Left renal pelvis (tissue), 4 donors: ENCODE results near the gene PRR36. TPM values are rescaled to one million over a fixed set of nuclear protein-coding genes. Genes with fewer than 3 reads are reported as not detected.

Source experiments
- DNase-seq, 4 donors: peaks; one replicate each; pipeline ENCODE4 v3.0.0-alpha.2; 2013; ENCODE audit warnings: low read depth in 4 of 4, low spot score in 3 of 4
- polyA plus RNA-seq, 4 donors: library from polyadenylated mRNA; unstranded; fragments of 120-200 nt; gene quantifications; one replicate each; pipeline ENCODE4 v1.2.1, GENCODE V29; 2013; ENCODE audit not compliant: insufficient read length in 4 of 4

Gene PRR36
- polyA plus RNA-seq, 4 donors: 3.5 to 9.9 (median 6.8) TPM

- no peak for DNase-seq
These were observed 25.3 kb downstream of the PRR36 start for GRCh38 chr19:7848779-7849457.

GRCh38 chr19:7847664-7848063 lies 26.5 kb downstream of the PRR36 start:
- DNase-seq: no peak

DNA sequence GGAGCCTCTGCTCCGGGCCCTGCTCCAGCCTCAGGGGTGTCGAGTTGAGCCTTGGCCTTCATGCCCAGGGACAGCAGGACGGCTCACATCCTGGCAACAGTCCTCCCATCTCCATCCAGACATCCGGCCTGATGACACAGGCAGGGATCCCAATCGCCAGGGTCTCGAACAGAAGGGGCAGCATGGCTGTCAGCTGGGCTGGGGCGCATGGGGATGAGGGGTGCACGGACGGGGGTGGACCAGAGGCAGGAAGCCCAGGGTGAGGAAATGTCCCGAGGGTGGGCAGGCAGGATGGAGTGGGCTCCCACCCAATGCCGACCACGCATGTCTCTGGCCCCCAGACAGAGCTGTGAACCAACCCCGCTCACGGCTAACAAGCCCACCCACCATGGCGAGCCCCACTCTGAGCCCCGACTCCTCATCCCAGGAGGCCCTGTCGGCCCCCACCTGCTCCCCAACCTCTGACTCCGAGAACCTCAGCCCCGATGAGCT lies 28.0 kb downstream of the PRR36 start:
- DNase-seq: no peak

DNA sequence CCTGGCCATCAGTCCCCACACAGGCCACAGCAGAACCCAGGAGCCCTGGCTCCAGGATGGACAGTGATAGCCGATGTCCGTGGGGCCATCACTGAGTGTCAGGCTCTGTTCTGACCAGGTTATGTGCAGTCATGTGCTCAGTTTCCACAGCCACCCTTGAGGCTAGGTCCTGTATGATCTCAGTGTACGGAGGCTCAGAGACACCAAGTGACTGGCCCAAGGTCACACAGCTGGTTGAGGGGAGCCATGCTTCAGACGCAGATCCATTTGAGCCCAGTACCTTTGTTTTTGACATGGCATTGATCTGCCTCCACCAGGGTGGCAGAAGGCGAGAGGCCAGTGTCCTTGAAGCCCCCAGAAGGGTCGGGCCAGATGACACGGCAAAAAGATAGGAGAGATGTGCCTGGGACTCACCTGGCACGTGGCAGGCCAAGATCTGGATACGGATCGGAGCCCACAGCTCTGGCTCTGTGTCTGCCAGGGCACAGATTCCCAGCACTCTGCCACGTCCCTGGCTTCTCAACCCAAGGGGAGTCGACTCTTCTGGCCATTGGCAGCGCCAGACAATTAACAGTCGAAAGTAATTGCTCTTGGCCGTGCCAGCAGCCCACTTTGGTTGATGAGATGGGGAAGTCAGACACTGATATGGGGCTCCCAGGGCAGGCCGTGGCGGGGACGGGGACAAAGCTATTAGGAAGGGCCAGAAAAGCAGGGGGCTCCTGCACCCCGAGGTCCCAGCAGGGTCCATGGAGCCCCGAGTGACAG lies 28.6 kb downstream of the PRR36 start:
- DNase-seq: no peak

DNA sequence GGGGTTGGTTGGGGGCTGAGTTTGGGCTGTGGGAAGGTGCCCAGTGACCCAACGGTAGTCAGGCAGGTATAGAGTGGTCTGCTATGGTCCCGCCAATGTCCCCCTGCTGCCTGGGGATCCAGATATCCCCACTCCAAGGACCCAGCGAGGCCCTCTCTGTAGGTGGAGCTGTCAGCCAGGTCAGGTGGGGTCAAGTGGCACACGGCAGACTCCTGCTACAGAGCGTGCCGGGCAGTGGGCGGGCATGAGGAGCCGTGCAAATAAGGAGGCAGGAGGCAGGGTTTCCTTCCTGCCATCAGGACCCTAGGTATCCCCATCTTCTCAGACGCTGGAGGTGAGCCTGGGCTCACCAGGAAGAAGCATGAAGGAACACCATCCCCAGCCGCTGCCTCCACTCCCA lies 29.2 kb downstream of the PRR36 start:
- no peak for DNase-seq

- DNase-seq: no peak
These were observed 29.8 kb downstream of the PRR36 start for GRCh38 chr19:7844405-7844804.

DNA sequence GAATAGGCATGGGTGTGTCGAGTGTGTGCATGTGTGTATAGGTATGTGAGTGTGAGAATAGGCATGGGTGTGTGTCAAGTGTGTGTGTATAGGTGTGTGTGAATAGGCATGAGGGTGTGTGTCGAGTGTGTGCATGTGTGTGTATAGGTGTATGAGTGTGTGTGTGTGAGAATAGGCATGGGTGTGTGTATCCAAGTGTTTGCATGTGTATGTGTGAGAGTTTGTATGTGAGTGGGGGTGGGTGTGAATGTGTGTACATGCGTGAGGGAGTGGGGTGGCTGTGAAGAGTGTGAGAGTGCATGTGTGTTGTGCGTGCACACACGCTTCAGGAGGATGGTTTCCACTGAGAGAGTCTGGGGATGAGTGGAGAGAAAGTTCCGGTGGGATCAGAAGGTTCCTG lies 30.7 kb downstream of the PRR36 start:
- DNase-seq: no peak

- no peak for DNase-seq
These were observed 31.4 kb downstream of the PRR36 start for GRCh38 chr19:7842661-7843294.

DNA sequence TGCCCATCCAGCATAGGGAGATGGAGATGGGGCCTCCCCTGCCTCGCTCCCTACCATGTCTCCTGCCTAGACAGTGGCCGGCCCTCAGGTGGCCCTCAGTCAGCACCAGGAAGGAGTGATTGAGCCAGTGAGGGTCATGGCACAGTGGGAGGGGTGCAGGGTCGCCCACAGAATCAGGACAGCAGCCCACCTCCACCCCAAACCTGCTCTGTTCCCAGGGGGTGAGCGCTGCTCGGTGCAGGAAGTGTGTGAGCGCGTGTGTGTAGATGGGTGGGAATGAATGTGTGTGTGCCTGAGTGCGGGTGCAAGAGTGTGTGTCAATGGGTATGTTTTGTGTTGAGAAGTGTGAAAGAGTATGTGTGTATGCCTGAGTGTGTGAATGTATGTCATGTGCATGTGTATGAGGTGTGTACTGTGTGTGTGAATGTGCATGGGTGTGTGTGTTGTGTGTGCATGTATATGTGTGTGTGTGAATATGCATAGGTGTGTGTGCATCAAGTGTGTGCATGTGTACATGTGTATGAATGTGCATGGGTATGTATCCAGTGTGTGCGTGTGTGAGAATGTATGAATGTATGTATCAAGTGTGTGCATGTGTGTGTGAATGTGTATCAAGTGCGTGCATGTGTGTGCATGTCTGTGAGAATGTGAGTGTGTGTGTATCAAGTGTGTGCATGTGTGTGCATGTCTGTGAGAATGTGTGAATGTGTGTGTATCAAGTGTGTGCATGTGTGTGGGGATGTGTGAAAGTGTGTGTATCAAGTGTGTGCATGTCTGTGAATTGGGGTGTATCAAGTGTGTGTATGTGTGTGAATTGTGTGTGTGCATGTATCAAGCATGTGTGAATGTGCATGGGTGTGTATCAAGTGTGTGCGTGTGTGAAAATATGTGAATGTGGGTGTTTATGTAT lies 32.2 kb downstream of the PRR36 start:
- no peak for DNase-seq

DNA sequence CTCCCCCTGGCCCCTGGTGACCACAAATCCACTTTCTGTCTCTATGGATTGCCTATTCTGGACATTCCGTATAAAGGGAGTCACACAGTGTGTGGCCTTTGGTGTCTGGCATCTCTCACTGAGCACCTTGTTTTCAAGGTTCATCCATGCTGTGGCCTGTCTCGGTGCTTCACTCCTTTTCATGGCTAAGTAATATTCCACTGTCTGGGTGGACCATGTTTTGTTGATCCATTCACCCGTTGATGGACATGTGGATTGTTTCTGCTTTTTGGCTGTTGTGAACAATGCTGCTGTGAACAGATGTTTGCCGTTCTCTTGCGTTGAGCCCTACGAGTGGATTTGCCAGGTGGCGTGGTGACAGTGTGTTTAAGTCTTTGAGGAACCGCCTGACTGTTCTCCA lies 33.6 kb downstream of the PRR36 start:
- DNase-seq: no peak

GRCh38 chr19:7839476-7839875 lies 34.7 kb downstream of the PRR36 start:
- DNase-seq: no peak

DNA sequence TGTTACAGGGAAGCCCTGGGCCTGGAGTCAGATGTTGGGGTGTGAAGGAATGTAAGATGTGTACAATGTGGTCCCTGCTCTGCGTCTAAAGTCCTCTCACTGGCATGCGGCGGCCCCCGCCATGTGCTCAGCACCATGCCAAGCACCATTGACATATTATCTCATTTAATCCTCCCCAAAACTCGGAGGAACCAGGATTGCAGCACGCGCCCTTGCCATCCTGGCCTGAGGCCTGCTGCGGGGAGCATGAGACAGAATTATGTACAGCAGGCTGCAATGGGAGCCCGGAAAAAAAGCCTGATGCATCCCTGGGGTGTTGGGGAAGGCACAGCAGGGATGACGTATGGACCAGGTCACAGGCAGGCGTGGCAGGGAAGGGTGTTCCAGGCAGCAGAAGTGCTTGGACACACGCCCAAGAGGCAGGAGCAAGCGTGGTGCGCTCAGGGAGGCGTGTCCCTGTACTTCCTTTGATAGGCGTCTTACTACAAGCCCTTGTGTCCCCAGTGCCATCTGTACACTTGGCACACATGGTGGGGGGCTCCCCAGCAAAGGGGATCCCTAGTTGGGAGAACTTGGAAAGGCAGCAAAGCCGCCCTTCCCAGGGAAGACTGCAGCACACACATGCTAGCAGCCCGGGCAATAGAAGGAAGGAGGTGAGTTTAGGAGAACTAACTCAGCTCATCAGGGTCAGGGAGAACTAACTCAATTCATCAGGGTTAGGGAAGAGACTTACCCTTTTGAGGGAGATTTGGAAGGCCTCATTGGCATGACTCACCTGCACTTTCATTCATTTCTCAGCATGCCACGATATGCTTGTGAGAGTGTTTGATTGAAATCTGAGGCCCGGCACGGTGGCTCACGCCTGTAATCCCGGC lies 40.7 kb downstream of the PRR36 start:
- no peak for DNase-seq

DNA sequence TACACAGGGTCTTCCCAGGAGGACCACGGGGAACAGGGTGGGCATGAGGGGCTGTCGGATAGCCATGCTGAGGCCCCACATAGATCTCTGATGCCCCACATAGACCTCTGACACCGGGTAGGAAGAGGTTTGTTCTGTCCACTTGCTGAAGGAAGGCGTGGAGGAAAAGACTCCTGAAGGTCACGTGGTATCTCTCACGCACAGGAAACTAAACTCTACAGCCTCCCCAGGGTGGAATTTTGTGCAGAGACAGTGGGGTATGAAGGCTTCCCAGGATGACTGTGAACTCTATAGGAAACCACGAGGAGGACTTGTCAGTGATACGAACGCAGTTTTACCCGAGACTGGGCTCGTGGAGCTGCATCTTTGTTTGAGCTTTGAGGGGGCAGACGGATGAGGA lies 41.4 kb downstream of the PRR36 start:
- no peak for DNase-seq

DNA sequence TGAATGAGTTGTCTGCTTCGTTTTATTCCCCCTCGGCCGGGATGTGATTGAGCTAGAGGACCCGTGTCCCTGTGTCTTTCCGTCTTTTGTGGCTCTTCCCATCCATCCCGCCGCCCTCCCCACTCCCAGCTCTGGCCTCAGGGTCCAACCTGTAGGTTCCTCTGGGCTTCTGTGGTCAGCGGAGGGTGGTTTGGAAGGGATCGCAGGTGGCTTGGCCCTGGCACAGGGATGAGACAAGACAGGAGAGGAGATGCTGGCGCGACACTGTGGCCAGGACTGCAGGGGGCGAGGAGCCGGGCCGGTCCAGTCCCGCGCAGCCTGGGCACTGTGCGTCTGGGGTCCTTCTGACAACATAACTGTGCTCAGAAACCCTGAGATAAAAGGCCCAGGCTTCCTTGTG lies 42.2 kb downstream of the PRR36 start:
- no peak for DNase-seq

- DNase-seq: no peak
These were observed 42.7 kb downstream of the PRR36 start for GRCh38 chr19:7831452-7831851.

DNA sequence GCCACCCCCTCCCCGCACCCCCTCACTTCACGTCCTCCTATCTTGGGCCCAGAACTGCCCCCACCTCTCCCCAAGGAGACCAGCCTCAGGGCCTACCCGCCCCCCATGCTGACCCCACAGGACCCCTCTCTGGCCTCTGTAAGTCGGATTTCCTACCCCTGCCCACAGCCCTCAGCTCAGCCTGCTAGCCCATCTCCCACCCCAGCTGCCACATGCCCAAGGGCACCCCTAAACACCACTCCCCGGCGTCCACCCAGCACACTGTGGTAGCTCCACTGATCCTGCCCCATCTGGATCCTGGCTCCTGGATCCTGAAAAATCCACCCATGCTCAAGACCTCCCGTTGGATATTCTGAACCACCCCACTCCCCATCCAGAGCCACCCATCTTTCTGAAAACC lies 43.4 kb downstream of the PRR36 start:
- no peak for DNase-seq

GRCh38 chr19:7830272-7830771 lies 43.9 kb downstream of the PRR36 start:
- no peak for DNase-seq

- peak; percentile 99 to 100 (median 99) for DNase-seq
These were observed 44.5 kb downstream of the PRR36 start, which contains the start of gene EVI5L for GRCh38 chr19:7829561-7830271. EVI5L (plus strand) TSS chr19:7830218; CDS start chr19:7846543, 16,325 bp downstream.

GRCh38 chr19:7829166-7829520 lies 45.0 kb downstream of the PRR36 start:
- DNase-seq: no peak
